DOHH2 (cell line): Measurements from ENCODE around the gene PREX1.

Source experiments
- EZH2phosphoT487 ChIP-seq: fragments of 200-600 bp; sonication (generic); IDR thresholded peaks from 2 replicates; pipeline ENCODE4 v1.6.1; 2017; ENCODE audit warnings: borderline replicate concordance, mild to moderate bottlenecking, antibody characterized with exemption, low read length, moderate library complexity, mixed read lengths
- TF ChIP-seq, protein P1 (sequence below): fragments of 200-600 bp; sonication (generic); IDR thresholded peaks from one replicate; pipeline ENCODE4 v1.5.1; 2014; ENCODE audit warnings: antibody characterized with exemption, mild to moderate bottlenecking, low read depth, low read length; ENCODE audit not compliant: poor library complexity, severe bottlenecking

DNA sequence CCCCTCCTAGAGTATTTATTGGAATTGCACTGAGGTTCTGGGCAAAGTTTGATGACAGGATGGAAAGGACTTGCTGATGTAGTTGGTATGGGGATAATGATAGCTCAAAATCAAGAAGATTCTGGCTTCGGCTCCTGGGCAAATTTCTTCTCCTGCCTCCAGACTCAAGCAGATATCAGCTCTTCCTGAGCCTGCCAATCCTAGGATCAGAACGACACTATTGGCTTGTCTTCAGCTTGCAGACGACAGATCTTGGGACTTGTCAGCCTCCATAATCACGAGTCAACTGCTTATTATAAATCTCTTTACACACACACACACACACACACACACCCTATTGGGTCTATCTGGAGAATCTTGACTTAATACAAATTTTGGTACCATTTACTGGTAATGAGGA lies 131.1 kb downstream of the PREX1 start:
- TF ChIP-seq, protein P1, sequence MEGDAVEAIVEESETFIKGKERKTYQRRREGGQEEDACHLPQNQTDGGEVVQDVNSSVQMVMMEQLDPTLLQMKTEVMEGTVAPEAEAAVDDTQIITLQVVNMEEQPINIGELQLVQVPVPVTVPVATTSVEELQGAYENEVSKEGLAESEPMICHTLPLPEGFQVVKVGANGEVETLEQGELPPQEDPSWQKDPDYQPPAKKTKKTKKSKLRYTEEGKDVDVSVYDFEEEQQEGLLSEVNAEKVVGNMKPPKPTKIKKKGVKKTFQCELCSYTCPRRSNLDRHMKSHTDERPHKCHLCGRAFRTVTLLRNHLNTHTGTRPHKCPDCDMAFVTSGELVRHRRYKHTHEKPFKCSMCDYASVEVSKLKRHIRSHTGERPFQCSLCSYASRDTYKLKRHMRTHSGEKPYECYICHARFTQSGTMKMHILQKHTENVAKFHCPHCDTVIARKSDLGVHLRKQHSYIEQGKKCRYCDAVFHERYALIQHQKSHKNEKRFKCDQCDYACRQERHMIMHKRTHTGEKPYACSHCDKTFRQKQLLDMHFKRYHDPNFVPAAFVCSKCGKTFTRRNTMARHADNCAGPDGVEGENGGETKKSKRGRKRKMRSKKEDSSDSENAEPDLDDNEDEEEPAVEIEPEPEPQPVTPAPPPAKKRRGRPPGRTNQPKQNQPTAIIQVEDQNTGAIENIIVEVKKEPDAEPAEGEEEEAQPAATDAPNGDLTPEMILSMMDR: no peak
- no peak for TF ChIP-seq EZH2phosphoT487
